GM12878 (cell line): ENCODE measurements around the gene DAPK3.

ENCODE experiments used
- DPF2 ChIP-seq: fragments of 450-650 bp; IDR thresholded peaks from 2 replicates; pipeline ENCODE4 v1.6.1; 2017; ENCODE audit warnings: mild to moderate bottlenecking
- EED ChIP-seq: sonication (generic); IDR thresholded peaks from 2 replicates; pipeline ENCODE4 v1.6.1; 2016; ENCODE audit warnings: antibody characterized with exemption, low read depth
- EGR1 ChIP-seq, 2 experiments: IDR thresholded peaks; 1 replicate in 1 of 2; 2 replicates in 1 of 2; pipeline ENCODE4 v1.6.1; 2011 to 2012; ENCODE audit warnings: low read depth in 2 of 2, low read length in 2 of 2, borderline replicate concordance in 1 of 2, mild to moderate bottlenecking in 1 of 2, moderate library complexity in 1 of 2
- GABPA ChIP-seq: IDR thresholded peaks from 2 replicates; pipeline ENCODE4 v1.6.1; 2014; ENCODE audit warnings: antibody characterized with exemption, low read depth, mild to moderate bottlenecking, inconsistent platforms
- GATAD2B ChIP-seq: fragments of 450-650 bp; conservative IDR thresholded peaks from 2 replicates; pipeline ENCODE4 v1.6.1; 2017; ENCODE audit warnings: low read depth, mild to moderate bottlenecking, moderate library complexity
- SMC3 ChIP-seq: IDR thresholded peaks from 2 replicates; pipeline ENCODE4 v1.6.1; 2011; ENCODE audit warnings: low read length, improper control_type of control experiment, borderline replicate concordance
- SRF ChIP-seq, 2 experiments: IDR thresholded peaks; 2 replicates each; pipeline ENCODE4 v1.6.1; 2011; ENCODE audit warnings: low read depth in 2 of 2, low read length in 2 of 2, mild to moderate bottlenecking in 1 of 2, moderate library complexity in 1 of 2
- YY1 ChIP-seq: IDR thresholded peaks from 2 replicates; pipeline ENCODE4 v1.6.1; 2011; ENCODE audit warnings: low read depth, mild to moderate bottlenecking, low read length
- ZSCAN29 ChIP-seq: fragments of 450-650 bp; IDR thresholded peaks from 2 replicates; pipeline ENCODE4 v1.6.1; 2017; ENCODE audit warnings: mild to moderate bottlenecking, moderate library complexity
- TF ChIP-seq, protein P1 (sequence below): IDR thresholded peaks from 2 replicates; pipeline ENCODE4 v1.6.1; 2012; ENCODE audit warnings: low read depth, low read length, improper control_type of control experiment
- TF ChIP-seq, protein P2 (sequence below), 3 experiments: IDR thresholded peaks in 2 of 3; conservative IDR thresholded peaks in 1 of 3; 2 replicates each; pipeline ENCODE4 v1.5.1; 2011; ENCODE audit warnings: low read depth in 3 of 3, low read length in 3 of 3, mild to moderate bottlenecking in 3 of 3, control low read depth in 2 of 3, moderate library complexity in 2 of 3, inconsistent platforms in 1 of 3, mixed read lengths in 1 of 3; ENCODE audit not compliant: control insufficient read depth in 2 of 3, insufficient read depth in 1 of 3; ENCODE audit errors: extremely low read depth in 1 of 3

DNA sequence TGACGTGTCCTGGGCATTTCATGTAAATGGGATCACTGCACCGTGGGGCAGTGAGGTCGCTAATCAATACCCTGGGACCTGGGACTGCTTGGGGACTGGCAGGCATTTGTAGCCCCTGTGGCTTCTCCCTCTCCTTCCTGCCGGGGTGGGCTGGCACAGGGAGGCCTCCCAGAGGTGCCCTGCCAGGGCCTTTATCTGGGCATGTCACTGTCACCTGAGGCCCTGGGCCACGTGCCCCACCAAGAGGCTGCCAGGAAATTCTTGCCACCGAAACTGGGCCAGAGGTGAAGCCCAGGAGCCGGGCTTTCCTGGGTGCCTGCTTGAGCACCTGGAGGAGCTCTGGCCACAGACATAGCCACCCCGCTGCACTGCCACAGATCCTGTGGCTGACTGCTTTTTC lies 39.9 kb downstream of the DAPK3 start:
- TF ChIP-seq EGR1 (IDR thresholded peaks at IDR 0.05; ENCODE audit: borderline replicate concordance in 1 of 2, low read depth in 2 of 2, low read length in 2 of 2) (no peak), DPF2 (no peak), GATAD2B (no peak), ZSCAN29 (no peak), YY1 (no peak), GABPA (no peak), SMC3 (no peak), SRF (IDR thresholded peaks at IDR 0.05; ENCODE audit: low read depth in 2 of 2, low read length in 2 of 2) (no peak), EED (no peak)
- TF ChIP-seq, protein P1, sequence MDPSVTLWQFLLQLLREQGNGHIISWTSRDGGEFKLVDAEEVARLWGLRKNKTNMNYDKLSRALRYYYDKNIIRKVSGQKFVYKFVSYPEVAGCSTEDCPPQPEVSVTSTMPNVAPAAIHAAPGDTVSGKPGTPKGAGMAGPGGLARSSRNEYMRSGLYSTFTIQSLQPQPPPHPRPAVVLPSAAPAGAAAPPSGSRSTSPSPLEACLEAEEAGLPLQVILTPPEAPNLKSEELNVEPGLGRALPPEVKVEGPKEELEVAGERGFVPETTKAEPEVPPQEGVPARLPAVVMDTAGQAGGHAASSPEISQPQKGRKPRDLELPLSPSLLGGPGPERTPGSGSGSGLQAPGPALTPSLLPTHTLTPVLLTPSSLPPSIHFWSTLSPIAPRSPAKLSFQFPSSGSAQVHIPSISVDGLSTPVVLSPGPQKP, result no peak
- TF ChIP-seq, protein P2, sequence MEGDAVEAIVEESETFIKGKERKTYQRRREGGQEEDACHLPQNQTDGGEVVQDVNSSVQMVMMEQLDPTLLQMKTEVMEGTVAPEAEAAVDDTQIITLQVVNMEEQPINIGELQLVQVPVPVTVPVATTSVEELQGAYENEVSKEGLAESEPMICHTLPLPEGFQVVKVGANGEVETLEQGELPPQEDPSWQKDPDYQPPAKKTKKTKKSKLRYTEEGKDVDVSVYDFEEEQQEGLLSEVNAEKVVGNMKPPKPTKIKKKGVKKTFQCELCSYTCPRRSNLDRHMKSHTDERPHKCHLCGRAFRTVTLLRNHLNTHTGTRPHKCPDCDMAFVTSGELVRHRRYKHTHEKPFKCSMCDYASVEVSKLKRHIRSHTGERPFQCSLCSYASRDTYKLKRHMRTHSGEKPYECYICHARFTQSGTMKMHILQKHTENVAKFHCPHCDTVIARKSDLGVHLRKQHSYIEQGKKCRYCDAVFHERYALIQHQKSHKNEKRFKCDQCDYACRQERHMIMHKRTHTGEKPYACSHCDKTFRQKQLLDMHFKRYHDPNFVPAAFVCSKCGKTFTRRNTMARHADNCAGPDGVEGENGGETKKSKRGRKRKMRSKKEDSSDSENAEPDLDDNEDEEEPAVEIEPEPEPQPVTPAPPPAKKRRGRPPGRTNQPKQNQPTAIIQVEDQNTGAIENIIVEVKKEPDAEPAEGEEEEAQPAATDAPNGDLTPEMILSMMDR (IDR thresholded peaks at IDR 0.05 in 2 of 3, conservative IDR thresholded peaks at IDR 0.05 in 1 of 3; ENCODE audit: control insufficient read depth in 2 of 3, extremely low read depth in 1 of 3, insufficient read depth in 1 of 3, low read depth in 3 of 3, low read length in 3 of 3), result no peak
